Uterus (tissue), 4 donors: ENCODE results near the gene ZCCHC3. TPM values are rescaled to one million over a fixed set of nuclear protein-coding genes. Genes with fewer than 3 reads are reported as not detected.
A peak's percentile ranks its signal among the peaks of the same experiment; 100 is the strongest.
"Not testable (repeated sequence)": the region's sequence is repeated elsewhere in the genome, so short reads cannot be mapped to it uniquely, and the experiment has no call there.

Experiments
- DNase-seq, 2 donors: peaks; one replicate each; pipeline ENCODE4 v3.0.0-alpha.2; 2019 to 2020
- H3K27ac ChIP-seq, 2 donors: fragments of 200-600 bp; sonication (generic); 1 replicate in 1 of 2; 2 replicates in 1 of 2; pipeline ENCODE4 v1.5.1; 2016 to 2018
- H3K27me3 ChIP-seq, 2 donors: fragments of 200-600 bp; sonication (generic); one replicate each; pipeline ENCODE4 v1.5.1; 2018 to 2019; ENCODE audit warnings: control low read depth in 1 of 2
- H3K36me3 ChIP-seq, 2 donors: fragments of 200-600 bp; sonication (generic); one replicate each; pipeline ENCODE4 v1.5.1; 2019; ENCODE audit warnings: control low read depth in 1 of 2
- H3K4me1 ChIP-seq, 2 donors: fragments of 200-600 bp; sonication (generic); one replicate each; pipeline ENCODE4 v1.5.1; 2018 to 2019; ENCODE audit warnings: control low read depth in 1 of 2
- H3K4me3 ChIP-seq, 2 donors: fragments of 200-600 bp; sonication (generic); 1 replicate in 1 of 2; 2 replicates in 1 of 2; pipeline ENCODE4 v1.5.1; 2018 to 2019; ENCODE audit warnings: mild to moderate bottlenecking in 1 of 2
- H3K9me3 ChIP-seq, 2 donors: fragments of 200-600 bp; sonication (generic); one replicate each; pipeline ENCODE4 v1.5.1; 2019; ENCODE audit warnings: control low read depth in 1 of 2
- POLR2A ChIP-seq, 2 donors: fragments of 450-650 bp; IDR thresholded peaks; one replicate each; pipeline ENCODE4 v1.6.1; 2016; ENCODE audit warnings: antibody characterized with exemption in 2 of 2, mild to moderate bottlenecking in 1 of 2, moderate library complexity in 1 of 2
- intact Hi-C: fragments of 100-400 bp; cut with DNase I; formaldehyde crosslinking; loops from one replicate; pipeline ENCODE4 v1.15.1; 2023; ENCODE audit warnings: low total_unique reads
- total RNA-seq, 4 donors: library from RNA; depleted of rRNA in 3 of 4; stranded (reverse); fragments of >200 nt in 3 of 4; gene quantifications; one replicate each; pipeline versions ENCODE4 v1.1.0 to v1.2.4, GENCODE V29; 2014 to 2023
- TF ChIP-seq, protein P1 (sequence below), 4 experiments: fragments of 200-600 bp in 2 of 4; fragments of 450-650 bp in 2 of 4; sonication (generic) in 2 of 4; IDR thresholded peaks; one replicate each; pipeline ENCODE4 v1.5.1; 2016 to 2019; ENCODE audit warnings: antibody characterized with exemption in 4 of 4, mild to moderate bottlenecking in 2 of 4, moderate library complexity in 1 of 4
- donor health status: DM: yes; HTN: yes; CAD: no.

Gene ZCCHC3
- total RNA-seq, 4 donors from 2014 or later = 3.3 to 56.7 (median 19.2) TPM

DNA sequence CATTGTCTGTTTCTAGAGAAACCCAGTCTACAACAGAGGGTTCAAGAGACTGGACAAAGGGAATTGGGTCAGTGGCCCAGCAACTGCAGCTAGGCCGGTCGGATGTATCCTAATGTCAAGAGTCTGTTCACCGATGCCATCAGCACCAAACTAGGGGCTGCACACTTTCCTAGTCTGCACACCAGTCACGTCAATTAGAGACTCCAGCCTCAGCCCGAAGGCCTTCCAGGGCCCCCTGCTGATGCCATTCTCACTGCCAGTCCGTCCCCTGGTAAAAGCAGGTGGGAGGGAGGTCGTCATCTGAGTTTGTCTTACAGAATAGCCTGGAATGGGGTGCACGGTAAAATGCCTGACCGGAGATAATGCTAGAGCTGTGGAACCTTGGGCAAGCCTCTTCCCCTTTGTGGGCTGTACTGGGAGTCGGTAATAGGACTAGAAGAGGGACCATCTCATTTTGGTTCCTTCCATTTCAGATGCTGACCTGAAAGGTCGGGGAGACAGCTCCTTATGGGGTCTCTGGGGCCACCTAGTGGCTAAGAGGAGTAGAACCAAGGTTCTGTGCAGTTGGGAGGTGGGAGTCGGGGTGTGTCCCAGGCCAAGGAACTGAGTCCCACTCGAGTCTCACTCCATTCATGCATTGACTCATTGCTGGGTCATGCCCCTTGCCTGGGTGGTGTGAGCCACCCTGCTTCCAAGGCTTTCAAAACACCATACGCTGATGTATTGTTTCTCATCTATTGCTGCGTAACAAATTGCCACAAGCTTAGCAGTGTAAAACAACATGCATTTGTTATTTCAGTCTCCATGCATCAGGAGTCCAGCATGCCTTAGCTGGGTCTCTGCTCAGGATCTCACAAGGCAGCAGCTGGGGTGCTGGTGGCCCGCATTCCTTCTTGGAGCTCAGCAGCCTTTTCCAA lies 33.1 kb downstream of the ZCCHC3 start:
- Histone ChIP-seq H3K27me3 (no peaks in the 10 kb centered on the region), H3K36me3 (no peaks in the 10 kb centered on the region), H3K9me3 (no peaks in the 10 kb centered on the region), H3K4me1 (no peaks in the 10 kb centered on the region), H3K27ac (no peak overlapping the region), H3K4me3 (no peak overlapping the region)
- peak in 1 of 2 donors; percentile 16 for TF ChIP-seq POLR2A (IDR thresholded peaks at IDR 0.05)
- TF ChIP-seq, protein P1, sequence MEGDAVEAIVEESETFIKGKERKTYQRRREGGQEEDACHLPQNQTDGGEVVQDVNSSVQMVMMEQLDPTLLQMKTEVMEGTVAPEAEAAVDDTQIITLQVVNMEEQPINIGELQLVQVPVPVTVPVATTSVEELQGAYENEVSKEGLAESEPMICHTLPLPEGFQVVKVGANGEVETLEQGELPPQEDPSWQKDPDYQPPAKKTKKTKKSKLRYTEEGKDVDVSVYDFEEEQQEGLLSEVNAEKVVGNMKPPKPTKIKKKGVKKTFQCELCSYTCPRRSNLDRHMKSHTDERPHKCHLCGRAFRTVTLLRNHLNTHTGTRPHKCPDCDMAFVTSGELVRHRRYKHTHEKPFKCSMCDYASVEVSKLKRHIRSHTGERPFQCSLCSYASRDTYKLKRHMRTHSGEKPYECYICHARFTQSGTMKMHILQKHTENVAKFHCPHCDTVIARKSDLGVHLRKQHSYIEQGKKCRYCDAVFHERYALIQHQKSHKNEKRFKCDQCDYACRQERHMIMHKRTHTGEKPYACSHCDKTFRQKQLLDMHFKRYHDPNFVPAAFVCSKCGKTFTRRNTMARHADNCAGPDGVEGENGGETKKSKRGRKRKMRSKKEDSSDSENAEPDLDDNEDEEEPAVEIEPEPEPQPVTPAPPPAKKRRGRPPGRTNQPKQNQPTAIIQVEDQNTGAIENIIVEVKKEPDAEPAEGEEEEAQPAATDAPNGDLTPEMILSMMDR (IDR thresholded peaks at IDR 0.05) = peak; percentile 87 to 92 (median 88)
- intact Hi-C loops = loop anchor here (10.0 kb wide), 1 partner anchor 56 kb away; no protein-coding TSS in a partner anchor
- DNase-seq = peak; percentile 52 to 67

DNA sequence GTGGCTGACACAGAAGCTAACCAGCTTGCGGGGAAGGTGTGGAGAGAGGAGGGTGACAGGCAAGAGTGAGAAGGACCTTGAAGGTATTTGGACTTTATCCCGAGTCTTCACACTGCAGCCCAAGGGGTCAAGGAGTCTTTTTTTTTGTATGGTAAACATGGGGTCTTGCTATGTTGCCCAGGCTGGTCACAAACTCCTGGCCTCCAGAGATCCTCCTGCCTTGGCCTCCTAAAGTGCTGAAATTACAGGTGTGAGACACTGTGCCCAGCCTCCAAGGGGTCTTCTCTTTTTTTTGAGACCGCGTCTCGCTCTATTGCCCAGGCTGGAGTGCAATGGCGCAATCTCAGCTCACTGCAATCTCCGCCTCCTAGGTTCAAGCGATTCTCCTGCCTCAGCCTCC lies 37.2 kb downstream of the ZCCHC3 start:
- H3K9me3 ChIP-seq = no peaks in the 10 kb centered on the region
- intact Hi-C loops = loop anchor here (10.0 kb wide), 1 partner anchor 60 kb away; no protein-coding TSS in a partner anchor
- no peak overlapping the region for H3K27ac ChIP-seq
- no peaks in the 10 kb centered on the region for H3K27me3 ChIP-seq
- TF ChIP-seq, protein P1 (IDR thresholded peaks at IDR 0.05) = no peak
- no peak for TF ChIP-seq POLR2A (IDR thresholded peaks at IDR 0.05)
- no peaks in the 10 kb centered on the region for H3K4me1 ChIP-seq
- H3K4me3 ChIP-seq = no peak overlapping the region
- no peaks in the 10 kb centered on the region for H3K36me3 ChIP-seq
- no peak for DNase-seq

DNA sequence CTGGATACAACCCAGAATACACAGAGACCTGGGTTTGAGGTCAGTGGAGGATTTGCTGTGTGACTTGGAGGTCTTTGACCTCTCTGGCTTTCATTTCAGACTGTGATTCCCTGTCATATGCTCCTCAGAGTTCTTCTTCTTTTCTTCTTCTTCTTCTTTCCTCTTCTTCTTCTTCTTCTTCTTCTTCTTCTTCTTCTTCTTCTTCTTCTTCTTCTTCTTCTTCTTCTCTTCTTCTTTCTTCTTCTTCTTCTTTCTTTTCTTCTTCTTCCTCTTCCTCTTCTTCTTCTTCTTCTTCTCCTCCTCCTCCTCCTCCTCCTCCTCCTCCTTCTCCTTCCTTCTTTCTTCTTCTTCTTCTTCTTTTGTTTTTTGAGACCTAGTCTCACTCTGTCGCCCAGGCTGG lies 38.7 kb downstream of the ZCCHC3 start:
- H3K27ac ChIP-seq, H3K36me3 ChIP-seq: not testable (repeated sequence)
- intact Hi-C loops = loop anchor here (10.0 kb wide), 1 partner anchor 61 kb away; no protein-coding TSS in a partner anchor

DNA sequence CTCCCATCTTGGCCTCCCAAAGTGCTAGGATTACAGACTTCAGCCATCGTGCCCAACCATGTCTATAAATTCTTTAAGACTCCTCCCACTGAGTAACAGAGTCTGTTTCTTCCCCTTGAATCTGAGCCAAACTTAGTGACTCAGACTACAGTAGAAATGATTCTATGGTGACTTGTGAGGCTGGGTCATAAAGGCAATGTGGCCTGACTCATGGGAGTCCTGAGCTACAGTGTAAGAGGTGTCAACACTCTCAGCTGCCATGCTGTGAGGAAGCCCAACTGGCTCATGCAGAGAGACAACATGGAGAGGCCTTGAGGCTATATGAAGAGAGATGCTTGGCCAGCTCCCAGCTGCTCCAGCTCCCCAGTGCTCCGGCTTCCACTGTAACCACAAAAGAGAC lies 44.3 kb downstream of the ZCCHC3 start:
- peaks cover 0 to 4% of the 10 kb centered on the region in 2 donors for H3K4me1 ChIP-seq
- intact Hi-C loops = no loop called here
- no peak for TF ChIP-seq POLR2A (IDR thresholded peaks at IDR 0.05)
- TF ChIP-seq, protein P1 (IDR thresholded peaks at IDR 0.05) = no peak
- no peaks in the 10 kb centered on the region for H3K9me3 ChIP-seq
- no peak overlapping the region for H3K27ac ChIP-seq
- no peaks in the 10 kb centered on the region for H3K36me3 ChIP-seq
- H3K27me3 ChIP-seq = no peaks in the 10 kb centered on the region
- no peak for DNase-seq
- H3K4me3 ChIP-seq = no peak overlapping the region

More for the DNA sequence above, 38.7 kb downstream of the ZCCHC3 start:
- not testable (repeated sequence) for H3K27me3 ChIP-seq, DNase-seq, H3K9me3 ChIP-seq, H3K4me1 ChIP-seq, H3K4me3 ChIP-seq

DNA sequence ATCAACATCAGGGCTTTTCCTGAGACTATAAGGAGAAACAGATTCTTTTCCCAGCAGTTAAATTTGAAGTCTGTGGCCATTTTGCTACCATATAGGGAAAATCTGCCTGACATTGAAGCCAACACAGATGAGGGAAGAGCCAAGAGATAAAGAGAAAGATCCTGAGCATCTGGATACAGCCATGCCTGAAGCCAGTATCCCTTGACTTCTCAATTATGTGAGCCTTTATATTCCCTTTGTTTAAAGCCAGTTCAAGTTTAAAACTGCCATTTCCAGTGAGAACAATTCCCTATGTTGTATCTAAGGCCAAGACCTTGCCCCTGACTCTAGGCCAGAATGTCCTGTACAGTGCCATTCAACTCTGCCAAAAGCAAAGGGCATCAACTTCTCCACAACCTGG lies 45.7 kb downstream of the ZCCHC3 start:
- DNase-seq = no peak
- H3K4me1 ChIP-seq = peaks cover 0 to 4% of the 10 kb centered on the region in 2 donors
- H3K27ac ChIP-seq = no peak overlapping the region
- H3K36me3 ChIP-seq = no peaks in the 10 kb centered on the region
- TF ChIP-seq, protein P1 (IDR thresholded peaks at IDR 0.05) = no peak
- TF ChIP-seq POLR2A (IDR thresholded peaks at IDR 0.05) = no peak
- no peaks in the 10 kb centered on the region for H3K27me3 ChIP-seq
- no peaks in the 10 kb centered on the region for H3K9me3 ChIP-seq
- no peak overlapping the region for H3K4me3 ChIP-seq
- intact Hi-C loops = no loop called here
